GM12864 (cell line): Measurements from ENCODE around the gene PRAME.

Source experiments
- DNase-seq: peaks from one replicate; pipeline ENCODE4 v3.0.0-alpha.2; 2011; ENCODE audit warnings: low read depth
- H3K4me3 ChIP-seq: 2 replicates; pipeline ENCODE4 v1.5.1; 2011; ENCODE audit warnings: mild to moderate bottlenecking, low read depth, low read length, control low read depth
- TF ChIP-seq, protein P1 (sequence below): IDR thresholded peaks from 2 replicates; pipeline ENCODE4 v1.5.1; 2011; ENCODE audit warnings: low read depth, mild to moderate bottlenecking, moderate library complexity, low read length, control low read depth, inconsistent platforms; ENCODE audit errors: missing control alignments

Gene PRAME

DNA sequence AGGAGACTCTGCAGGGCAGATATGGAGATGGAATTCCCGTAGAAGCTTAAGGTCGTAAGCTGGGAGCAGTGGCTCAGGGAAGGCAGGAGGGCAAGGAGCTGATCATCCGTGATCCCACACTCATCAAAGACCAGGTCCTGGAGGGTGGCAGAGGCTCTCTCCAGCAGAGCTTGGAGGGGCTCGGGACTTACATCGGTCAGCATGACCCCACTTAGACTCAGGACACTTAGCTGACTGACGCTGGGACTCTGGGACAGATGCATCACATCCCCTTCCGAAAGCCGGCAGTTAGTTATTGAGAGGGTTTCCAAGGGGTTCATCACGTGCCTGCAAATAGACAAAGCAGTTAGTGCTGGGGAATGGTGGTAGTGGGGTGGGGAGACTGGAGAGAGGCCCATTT lies 10.7 kb downstream of the PRAME start:
- DNase-seq: no peak
- TF ChIP-seq, protein P1, sequence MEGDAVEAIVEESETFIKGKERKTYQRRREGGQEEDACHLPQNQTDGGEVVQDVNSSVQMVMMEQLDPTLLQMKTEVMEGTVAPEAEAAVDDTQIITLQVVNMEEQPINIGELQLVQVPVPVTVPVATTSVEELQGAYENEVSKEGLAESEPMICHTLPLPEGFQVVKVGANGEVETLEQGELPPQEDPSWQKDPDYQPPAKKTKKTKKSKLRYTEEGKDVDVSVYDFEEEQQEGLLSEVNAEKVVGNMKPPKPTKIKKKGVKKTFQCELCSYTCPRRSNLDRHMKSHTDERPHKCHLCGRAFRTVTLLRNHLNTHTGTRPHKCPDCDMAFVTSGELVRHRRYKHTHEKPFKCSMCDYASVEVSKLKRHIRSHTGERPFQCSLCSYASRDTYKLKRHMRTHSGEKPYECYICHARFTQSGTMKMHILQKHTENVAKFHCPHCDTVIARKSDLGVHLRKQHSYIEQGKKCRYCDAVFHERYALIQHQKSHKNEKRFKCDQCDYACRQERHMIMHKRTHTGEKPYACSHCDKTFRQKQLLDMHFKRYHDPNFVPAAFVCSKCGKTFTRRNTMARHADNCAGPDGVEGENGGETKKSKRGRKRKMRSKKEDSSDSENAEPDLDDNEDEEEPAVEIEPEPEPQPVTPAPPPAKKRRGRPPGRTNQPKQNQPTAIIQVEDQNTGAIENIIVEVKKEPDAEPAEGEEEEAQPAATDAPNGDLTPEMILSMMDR: no peak
- no peak overlapping the region for H3K4me3 ChIP-seq

DNA sequence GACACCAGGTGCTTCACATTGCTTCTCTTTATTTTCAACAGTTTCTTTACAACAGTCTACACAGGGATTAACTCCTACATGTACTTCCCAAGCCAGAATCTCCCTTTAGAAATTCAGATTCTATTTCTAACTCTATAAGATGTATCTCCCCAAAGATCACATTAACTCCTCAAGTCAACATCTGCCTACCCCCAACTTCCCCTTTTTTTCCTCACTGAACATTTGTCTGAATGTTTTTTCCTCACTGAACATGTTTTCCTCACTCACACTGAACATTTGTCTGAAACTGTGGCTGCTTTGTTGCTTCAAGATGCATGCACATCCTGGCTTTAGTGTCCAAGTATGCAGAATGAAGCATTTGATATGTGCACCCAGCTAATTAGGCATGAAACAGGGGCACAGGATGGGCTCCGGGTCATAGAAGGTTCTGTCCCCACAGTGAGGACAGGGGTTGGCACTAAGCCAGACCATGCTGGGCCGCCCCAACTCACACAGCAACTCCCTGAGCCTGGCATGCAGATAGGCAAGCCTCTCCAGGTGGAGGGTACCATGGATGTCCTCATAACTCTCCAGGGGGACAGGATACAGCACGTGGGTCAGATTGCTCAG lies 11.3 kb downstream of the PRAME start:
- H3K4me3 ChIP-seq: no peak overlapping the region
- DNase-seq: no peak
- TF ChIP-seq, protein P1: no peak

DNA sequence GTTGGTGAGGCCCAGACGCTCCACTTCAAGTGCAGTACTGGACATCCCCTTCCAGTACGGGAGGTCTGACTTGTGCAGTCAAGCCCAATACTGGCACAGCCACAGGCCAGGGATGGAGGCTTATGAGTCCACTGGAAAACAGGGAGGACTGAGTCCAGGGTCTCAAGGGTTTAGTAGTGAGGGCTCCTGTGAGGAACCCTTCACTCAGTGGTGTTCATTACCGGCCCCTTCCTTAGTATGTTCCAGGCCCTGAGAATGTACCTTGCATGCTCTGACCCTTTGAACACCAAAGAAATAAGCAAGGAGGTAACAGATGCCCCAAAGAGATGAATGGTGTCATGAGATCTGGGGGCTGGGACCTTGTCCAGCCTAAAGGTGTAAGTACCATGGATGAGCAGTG lies 11.8 kb downstream of the PRAME start:
- TF ChIP-seq, protein P1: no peak
- H3K4me3 ChIP-seq: no peak overlapping the region
- no peak for DNase-seq

DNA sequence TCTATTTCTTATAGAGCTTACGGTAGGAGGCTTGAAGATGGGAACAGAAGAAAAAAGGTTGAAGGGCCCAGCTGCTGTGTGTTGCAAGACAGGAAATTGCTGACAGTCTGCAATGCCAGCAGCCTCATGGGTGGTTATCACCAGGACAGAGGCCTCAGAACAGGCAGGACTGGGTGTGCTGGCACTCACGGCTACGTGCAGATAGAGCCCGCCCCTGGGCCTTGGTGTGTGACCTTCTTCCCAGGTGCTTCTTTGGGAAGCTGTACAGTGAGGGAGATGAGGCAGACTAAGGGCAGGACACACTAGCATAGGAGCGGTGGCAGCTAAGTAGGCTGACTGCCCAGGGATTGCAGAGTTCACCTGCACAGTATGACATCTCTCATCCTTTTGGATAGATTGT lies 12.6 kb downstream of the PRAME start:
- no peak for DNase-seq
- H3K4me3 ChIP-seq: no peak overlapping the region
- TF ChIP-seq, protein P1: no peak

DNA sequence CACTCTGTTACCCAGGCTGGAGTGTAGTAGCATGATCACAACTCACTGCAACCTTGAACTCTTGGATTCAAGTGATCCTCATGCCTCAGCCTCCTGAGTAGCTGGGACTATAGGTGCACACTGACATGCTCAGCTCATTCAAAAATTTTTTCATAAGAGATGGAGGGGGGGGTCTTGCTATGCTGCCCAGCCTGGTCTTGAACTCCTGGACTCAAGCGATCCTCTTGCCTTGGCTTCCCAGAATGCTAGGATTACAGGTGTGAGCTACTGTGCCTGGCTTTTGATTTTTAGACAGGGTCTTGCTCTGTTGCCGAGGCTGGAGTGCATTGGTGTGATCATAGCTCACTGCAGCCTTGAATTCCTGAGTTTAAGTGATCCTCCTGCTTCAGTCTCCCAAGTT lies 14.0 kb downstream of the PRAME start:
- H3K4me3 ChIP-seq: no peak overlapping the region
- TF ChIP-seq, protein P1: no peak
- DNase-seq: no peak

DNA sequence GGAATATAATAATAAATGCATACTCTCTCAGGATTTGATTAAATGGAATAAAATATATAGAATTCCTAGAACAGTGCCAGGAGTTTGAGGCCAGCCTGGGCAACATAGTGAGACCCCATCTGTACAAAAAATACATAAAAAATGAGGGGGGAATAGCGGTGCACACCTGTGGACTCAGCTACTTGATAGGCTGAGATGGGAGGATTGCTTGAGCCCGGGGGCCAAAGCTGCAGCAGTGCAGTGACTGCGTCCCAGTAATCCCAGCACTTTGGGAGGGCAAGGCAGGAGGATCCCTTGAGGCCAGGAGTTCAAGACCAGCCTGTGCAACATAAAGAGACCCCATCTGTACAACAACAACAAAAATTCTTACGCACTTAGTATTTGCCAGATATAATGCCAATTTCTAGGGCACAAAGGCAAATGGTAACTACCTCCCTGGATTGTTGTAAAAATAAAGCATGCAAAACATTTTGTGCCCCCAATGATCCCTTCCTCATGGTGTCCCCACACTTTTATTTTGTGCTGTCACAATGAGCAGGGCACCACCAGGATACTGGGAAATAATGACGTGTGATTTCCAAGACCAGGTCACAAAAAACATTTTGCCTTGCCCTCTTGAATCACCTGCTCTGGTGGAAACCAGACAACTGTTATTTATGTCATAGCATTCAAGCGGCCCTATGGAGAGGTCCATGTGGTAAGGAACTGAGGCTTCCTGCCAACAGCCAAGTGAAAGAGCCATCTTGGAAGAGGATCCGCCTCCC lies 20.7 kb downstream of the PRAME start:
- no peak overlapping the region for H3K4me3 ChIP-seq
- no peak for DNase-seq
- TF ChIP-seq, protein P1: no peak

DNA sequence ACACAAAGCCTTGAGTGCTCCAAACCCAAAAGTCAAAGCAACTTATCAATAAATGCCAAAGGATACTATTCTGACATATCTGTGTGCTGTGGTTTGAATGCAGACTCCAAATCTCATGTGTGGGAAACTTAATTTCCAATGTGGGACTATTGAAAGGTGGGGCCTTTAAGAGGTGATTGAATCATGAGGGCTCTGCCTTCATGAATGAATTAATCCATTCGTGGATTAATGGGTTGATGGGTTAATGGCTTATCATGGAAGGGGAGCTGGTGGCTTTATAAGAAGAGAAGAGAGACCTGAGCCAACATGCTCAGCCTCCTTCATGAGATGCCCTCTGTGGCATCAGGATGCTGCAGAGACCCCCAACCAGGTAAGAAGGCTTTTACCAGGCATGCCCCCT lies 22.1 kb downstream of the PRAME start:
- DNase-seq: no peak
- H3K4me3 ChIP-seq: no peak overlapping the region
- TF ChIP-seq, protein P1: no peak
